Skeletal muscle tissue (tissue), 4 donors: Measurements from ENCODE around the gene CASP8. TPM values are rescaled to one million over a fixed set of nuclear protein-coding genes. Genes with fewer than 3 reads are reported as not detected.
"Not testable (repeated sequence)": the region's sequence is repeated elsewhere in the genome, so short reads cannot be mapped to it uniquely, and the experiment has no call there.

Experiments used
- H3K27ac ChIP-seq: one replicate; pipeline ENCODE4 v1.7.0; 2013; ENCODE audit warnings: mild to moderate bottlenecking, low read depth, low read length, inconsistent platforms
- H3K27me3 ChIP-seq, 3 donors: one replicate each; pipeline ENCODE4 v1.7.0; 2013; ENCODE audit warnings: low read length in 3 of 3; ENCODE audit not compliant: control insufficient read depth in 3 of 3, insufficient read depth in 3 of 3
- H3K36me3 ChIP-seq, 3 donors: one replicate each; pipeline ENCODE4 v1.7.0; 2013; ENCODE audit warnings: low read length in 3 of 3; ENCODE audit not compliant: control insufficient read depth in 3 of 3, insufficient read depth in 3 of 3
- H3K4me1 ChIP-seq, 3 donors: one replicate each; pipeline ENCODE4 v1.7.0; 2013; ENCODE audit warnings: low read length in 3 of 3, mild to moderate bottlenecking in 3 of 3; ENCODE audit not compliant: control insufficient read depth in 3 of 3, insufficient read depth in 3 of 3
- H3K4me3 ChIP-seq, 3 donors: one replicate each; pipeline ENCODE4 v1.7.0; 2013; ENCODE audit warnings: low read length in 3 of 3
- H3K9ac ChIP-seq, 3 donors: one replicate each; pipeline ENCODE4 v1.7.0; 2013; ENCODE audit warnings: low read length in 3 of 3, mild to moderate bottlenecking in 3 of 3, moderate library complexity in 2 of 3, low read depth in 1 of 3
- H3K9me3 ChIP-seq, 3 donors: one replicate each; pipeline ENCODE4 v1.7.0; 2013; ENCODE audit warnings: low read length in 3 of 3; ENCODE audit not compliant: control insufficient read depth in 3 of 3
- total RNA-seq: library from RNA; depleted of rRNA; stranded (reverse); fragments of >200 nt; gene quantifications from one replicate; pipeline ENCODE4 v1.2.3, GENCODE V29; 2014
- donor health status: Osteomylitis.

Gene CASP8
- total RNA-seq, 1 donor from 2014 or later, result 8.4 TPM

GRCh38 chr2:201290457-201291148 is 30.3 kb downstream of the CASP8 start:
- H3K9ac ChIP-seq, H3K4me3 ChIP-seq, H3K27ac ChIP-seq, H3K27me3 ChIP-seq, H3K4me1 ChIP-seq, H3K9me3 ChIP-seq: not testable (repeated sequence)
- peaks cover 0 to 20% (median 3%) of the 10 kb centered on the region in 3 donors for H3K36me3 ChIP-seq

GRCh38 chr2:201298462-201299052 is 38.2 kb downstream of the CASP8 start:
- H3K36me3 ChIP-seq, result peaks cover 0 to 2% (median 0%) of the 10 kb centered on the region in 3 donors
- no peak overlapping the region for H3K9ac ChIP-seq
- no peak overlapping the region for H3K4me3 ChIP-seq
- H3K9me3 ChIP-seq, result no peaks in the 10 kb centered on the region
- no peaks in the 10 kb centered on the region for H3K4me1 ChIP-seq
- no peaks in the 10 kb centered on the region for H3K27me3 ChIP-seq
- H3K27ac ChIP-seq, result no peak overlapping the region

- H3K27me3 ChIP-seq, H3K27ac ChIP-seq, H3K36me3 ChIP-seq, H3K4me1 ChIP-seq, H3K9me3 ChIP-seq, H3K4me3 ChIP-seq, H3K9ac ChIP-seq: not testable (repeated sequence)
Observed at GRCh38 chr2:201299929-201300328, 39.6 kb downstream of the CASP8 start.

GRCh38 chr2:201307876-201308275 is 47.5 kb downstream of the CASP8 start:
- Histone ChIP-seq H3K9me3 (no peaks in the 10 kb centered on the region), H3K9ac (no peak overlapping the region), H3K27me3 (no peaks in the 10 kb centered on the region), H3K4me3 (no peak overlapping the region), H3K4me1 (no peaks in the 10 kb centered on the region), H3K36me3 (peaks cover 0 to 2% (median 0%) of the 10 kb centered on the region in 3 donors), H3K27ac (no peak overlapping the region)

GRCh38 chr2:201308914-201309313 is 48.6 kb downstream of the CASP8 start:
- peaks cover 0 to 2% (median 0%) of the 10 kb centered on the region in 3 donors for H3K36me3 ChIP-seq
- no peaks in the 10 kb centered on the region for H3K9me3 ChIP-seq
- no peak overlapping the region for H3K4me3 ChIP-seq
- H3K27ac ChIP-seq, result no peak overlapping the region
- H3K27me3 ChIP-seq, result no peaks in the 10 kb centered on the region
- H3K9ac ChIP-seq, result no peak overlapping the region
- no peaks in the 10 kb centered on the region for H3K4me1 ChIP-seq

- Histone ChIP-seq H3K9me3 (no peaks in the 10 kb centered on the region), H3K4me1 (no peaks in the 10 kb centered on the region), H3K4me3 (no peak overlapping the region), H3K9ac (no peak overlapping the region), H3K27ac (no peak overlapping the region), H3K36me3 (peaks cover 0 to 1% (median 0%) of the 10 kb centered on the region in 3 donors), H3K27me3 (no peaks in the 10 kb centered on the region)
Observed at GRCh38 chr2:201313362-201313761, 53.0 kb downstream of the CASP8 start.

- Histone ChIP-seq H3K27ac (no peak overlapping the region), H3K9ac (no peak overlapping the region), H3K4me3 (no peak overlapping the region), H3K27me3 (no peaks in the 10 kb centered on the region), H3K9me3 (peaks cover 0 to 6% (median 3%) of the 10 kb centered on the region in 3 donors), H3K4me1 (no peaks in the 10 kb centered on the region), H3K36me3 (peaks cover 0 to 3% (median 2%) of the 10 kb centered on the region in 3 donors)
Observed at GRCh38 chr2:201319511-201319910, 59.2 kb downstream of the CASP8 start.

- Histone ChIP-seq H3K4me3 (no peak overlapping the region), H3K27me3 (no peaks in the 10 kb centered on the region), H3K36me3 (peaks cover 0 to 3% (median 2%) of the 10 kb centered on the region in 3 donors), H3K27ac (no peak overlapping the region), H3K9me3 (peaks cover 0 to 6% (median 3%) of the 10 kb centered on the region in 3 donors), H3K4me1 (no peaks in the 10 kb centered on the region), H3K9ac (no peak overlapping the region)
Observed at GRCh38 chr2:201320257-201320656, 59.9 kb downstream of the CASP8 start.

- no peak overlapping the region for H3K27ac ChIP-seq
- H3K27me3 ChIP-seq, result no peaks in the 10 kb centered on the region
- no peak overlapping the region for H3K9ac ChIP-seq
- peaks cover 0 to 6% (median 3%) of the 10 kb centered on the region in 3 donors for H3K9me3 ChIP-seq
- H3K4me1 ChIP-seq, result no peaks in the 10 kb centered on the region
- H3K4me3 ChIP-seq, result no peak overlapping the region
- H3K36me3 ChIP-seq, result peaks cover 0 to 3% (median 2%) of the 10 kb centered on the region in 3 donors
Observed at GRCh38 chr2:201320701-201321100, 60.4 kb downstream of the CASP8 start.

- Histone ChIP-seq H3K27me3 (no peaks in the 10 kb centered on the region), H3K9me3 (peaks cover 0 to 6% (median 3%) of the 10 kb centered on the region in 3 donors)
Observed at GRCh38 chr2:201322772-201323171, 62.4 kb downstream of the CASP8 start.

More at GRCh38 chr2:201322772-201323171, 62.4 kb downstream of the CASP8 start:
- H3K4me3 ChIP-seq, result no peak overlapping the region
- H3K27ac ChIP-seq, result no peak overlapping the region
- H3K36me3 ChIP-seq, result peaks cover 0 to 3% (median 2%) of the 10 kb centered on the region in 3 donors
- H3K9ac ChIP-seq, result no peak overlapping the region
- no peaks in the 10 kb centered on the region for H3K4me1 ChIP-seq
